Right lobe of liver (tissue), 4 donors: ENCODE measurements around the gene MATN1.

Experiments used
- POLR2A ChIP-seq: fragments of 450-650 bp; IDR thresholded peaks from one replicate; pipeline ENCODE4 v1.6.1; 2017; ENCODE audit warnings: antibody characterized with exemption, mild to moderate bottlenecking
- TF ChIP-seq, protein P1 (sequence below), 4 donors: fragments of 200-600 bp in 3 of 4; fragments of 450-650 bp in 1 of 4; IDR thresholded peaks; one replicate each; pipeline versions ENCODE4 v1.5.1 to v1.8.0; 2016 to 2022; ENCODE audit warnings: antibody characterized with exemption in 4 of 4, mild to moderate bottlenecking in 2 of 4
- donor health status: DM: no; HTN: no; CAD: no.
- donor health status: DM: no; HTN: no; CAD: no.
- donor health status: DM: no; HTN: yes; CAD: no.

DNA sequence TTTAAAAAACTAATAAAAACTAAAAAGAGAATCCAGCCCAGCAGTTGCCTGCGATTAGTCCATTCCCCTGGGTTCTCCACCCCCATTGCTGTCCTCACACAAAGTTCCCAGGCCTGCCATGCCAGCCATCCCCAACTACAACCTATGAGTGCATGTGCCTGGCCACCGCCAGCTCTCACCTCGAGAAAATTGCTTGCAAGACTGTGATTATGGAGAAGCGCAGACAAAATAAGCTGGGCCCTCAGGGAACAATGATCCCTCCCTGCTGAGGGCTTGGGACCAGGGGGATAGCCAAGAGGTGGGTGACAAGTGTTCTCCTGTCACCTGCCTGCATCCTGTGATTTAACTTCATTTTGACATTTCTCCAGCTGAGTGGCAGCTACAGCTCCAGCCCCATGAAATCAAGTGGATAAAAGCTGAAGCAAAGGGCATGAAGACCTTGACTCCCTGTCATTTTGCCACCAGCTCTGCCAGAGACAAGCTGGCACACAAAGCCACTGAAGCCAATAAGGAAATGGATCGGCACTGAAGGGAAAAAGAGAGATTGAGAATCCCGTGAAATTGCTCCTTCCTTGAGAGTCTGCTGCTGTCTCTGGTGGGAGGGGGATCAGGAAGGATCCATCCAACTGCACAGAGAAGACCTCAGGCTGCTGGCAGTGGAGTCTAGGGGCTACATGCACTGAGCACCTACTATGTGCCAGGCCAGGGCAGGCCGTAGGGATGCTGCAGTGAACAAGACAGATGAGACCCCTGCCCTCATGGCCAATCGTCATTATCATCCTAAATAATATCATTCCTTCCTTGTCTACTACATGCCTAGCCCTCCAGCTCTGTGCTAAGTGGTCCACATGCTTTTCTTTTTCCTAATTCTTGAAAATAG, 40.7 kb downstream of the MATN1 start:
- TF ChIP-seq, protein P1, sequence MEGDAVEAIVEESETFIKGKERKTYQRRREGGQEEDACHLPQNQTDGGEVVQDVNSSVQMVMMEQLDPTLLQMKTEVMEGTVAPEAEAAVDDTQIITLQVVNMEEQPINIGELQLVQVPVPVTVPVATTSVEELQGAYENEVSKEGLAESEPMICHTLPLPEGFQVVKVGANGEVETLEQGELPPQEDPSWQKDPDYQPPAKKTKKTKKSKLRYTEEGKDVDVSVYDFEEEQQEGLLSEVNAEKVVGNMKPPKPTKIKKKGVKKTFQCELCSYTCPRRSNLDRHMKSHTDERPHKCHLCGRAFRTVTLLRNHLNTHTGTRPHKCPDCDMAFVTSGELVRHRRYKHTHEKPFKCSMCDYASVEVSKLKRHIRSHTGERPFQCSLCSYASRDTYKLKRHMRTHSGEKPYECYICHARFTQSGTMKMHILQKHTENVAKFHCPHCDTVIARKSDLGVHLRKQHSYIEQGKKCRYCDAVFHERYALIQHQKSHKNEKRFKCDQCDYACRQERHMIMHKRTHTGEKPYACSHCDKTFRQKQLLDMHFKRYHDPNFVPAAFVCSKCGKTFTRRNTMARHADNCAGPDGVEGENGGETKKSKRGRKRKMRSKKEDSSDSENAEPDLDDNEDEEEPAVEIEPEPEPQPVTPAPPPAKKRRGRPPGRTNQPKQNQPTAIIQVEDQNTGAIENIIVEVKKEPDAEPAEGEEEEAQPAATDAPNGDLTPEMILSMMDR (IDR thresholded peaks at IDR 0.05): no peak
- TF ChIP-seq POLR2A: no peak
